Caco-2 (cell line): ENCODE data around the gene CLC. TPM values are rescaled to one million over a fixed set of nuclear protein-coding genes. Genes with fewer than 3 reads are reported as not detected.

Experiments
- BruUV-seq: library from RNA; stranded (reverse); fragments of 400-500 nt; replicated peaks from 2 replicates; lab custom pipeline; 2021; lab: Mats Ljungman, UMichigan
- CTCF ChIA-PET: fragments of 300-600 bp; sonication (Branson Sonifier 250); formaldehyde crosslinking; loops from one replicate; lab custom pipeline; 2022; ENCODE audit warnings: antibody characterized with exemption; lab: Charles Lee
- POLR2A ChIA-PET: fragments of 300-600 bp; sonication (Branson Sonifier 250); formaldehyde crosslinking; loops from one replicate; lab custom pipeline; 2022; ENCODE audit warnings: antibody characterized with exemption; lab: Charles Lee
- DNase-seq, 2 experiments: peaks; one replicate each; pipeline versions ENCODE4 v3.0.0 to v3.0.0-alpha.2; 2020 to 2022
- H3K27me3 ChIP-seq: replicated peaks from 2 replicates; pipeline ENCODE4 v1.6.0; 2011; ENCODE audit warnings: low read length; ENCODE audit not compliant: control insufficient read depth, insufficient read depth
- H3K36me3 ChIP-seq: 2 replicates; pipeline ENCODE4 v1.5.1; 2011; ENCODE audit warnings: low read length; ENCODE audit not compliant: control insufficient read depth, insufficient read depth
- H3K4me1 ChIP-seq: fragments of 250-450 bp; sonication (Bioruptor Pico); 2 replicates; pipeline ENCODE4 v1.5.1; 2020; ENCODE audit warnings: mild to moderate bottlenecking
- H3K4me3 ChIP-seq: 2 replicates; pipeline ENCODE4 v1.5.1; 2011; ENCODE audit warnings: low read depth, mild to moderate bottlenecking, control low read depth, low read length
- H3K9me3 ChIP-seq: fragments of 250-450 bp; sonication (Bioruptor Pico); 2 replicates; pipeline ENCODE4 v1.5.1; 2020; ENCODE audit warnings: mild to moderate bottlenecking, moderate library complexity
- H3K27ac Mint-ChIP-seq: one replicate; pipeline ENCODE4 v1.8.0; 2022; ENCODE audit warnings: mixed read lengths; ENCODE audit not compliant: unreplicated experiment
- H3K27me3 Mint-ChIP-seq: one replicate; pipeline ENCODE4 v1.8.0; 2022; ENCODE audit warnings: mixed read lengths; ENCODE audit not compliant: insufficient read depth, unreplicated experiment
- H3K36me3 Mint-ChIP-seq: one replicate; pipeline ENCODE4 v1.8.0; 2022; ENCODE audit warnings: mild to moderate bottlenecking, mixed read lengths; ENCODE audit not compliant: insufficient read depth, unreplicated experiment
- H3K4me1 Mint-ChIP-seq: one replicate; pipeline ENCODE4 v1.8.0; 2022; ENCODE audit warnings: low read depth, mixed read lengths; ENCODE audit not compliant: unreplicated experiment
- H3K4me3 Mint-ChIP-seq: one replicate; pipeline ENCODE4 v1.8.0; 2022; ENCODE audit warnings: mild to moderate bottlenecking, moderate library complexity, mixed read lengths; ENCODE audit not compliant: unreplicated experiment
- H3K9me3 Mint-ChIP-seq: one replicate; pipeline ENCODE4 v1.8.0; 2022; ENCODE audit warnings: mixed read lengths; ENCODE audit not compliant: unreplicated experiment
- intact Hi-C: fragments of 100-400 bp; cut with micrococcal nuclease; formaldehyde crosslinking; loops from one replicate; pipeline ENCODE4 v1.10.0; 2022; ENCODE audit not compliant: unreplicated experiment
- total RNA-seq: library from RNA; stranded (reverse); gene quantifications from 2 replicates; pipeline ENCODE4 v1.2.3, GENCODE V29; 2022
- TF ChIP-seq, protein P1 (sequence below), 2 experiments: fragments of 200-600 bp in 1 of 2; IDR thresholded peaks; 1 replicate in 1 of 2; 2 replicates in 1 of 2; pipeline versions ENCODE4 v1.5.1 to v1.8.0; 2011 to 2022; ENCODE audit warnings: antibody characterized with exemption in 1 of 2, control low read depth in 1 of 2, inconsistent platforms in 1 of 2, low read depth in 1 of 2, low read length in 1 of 2, mild to moderate bottlenecking in 1 of 2, moderate library complexity in 1 of 2; ENCODE audit not compliant: insufficient read depth in 1 of 2, severe bottlenecking in 1 of 2, unreplicated experiment in 1 of 2

Gene CLC
- total RNA-seq, 1 experiment from 2014 or later: not detected

DNA sequence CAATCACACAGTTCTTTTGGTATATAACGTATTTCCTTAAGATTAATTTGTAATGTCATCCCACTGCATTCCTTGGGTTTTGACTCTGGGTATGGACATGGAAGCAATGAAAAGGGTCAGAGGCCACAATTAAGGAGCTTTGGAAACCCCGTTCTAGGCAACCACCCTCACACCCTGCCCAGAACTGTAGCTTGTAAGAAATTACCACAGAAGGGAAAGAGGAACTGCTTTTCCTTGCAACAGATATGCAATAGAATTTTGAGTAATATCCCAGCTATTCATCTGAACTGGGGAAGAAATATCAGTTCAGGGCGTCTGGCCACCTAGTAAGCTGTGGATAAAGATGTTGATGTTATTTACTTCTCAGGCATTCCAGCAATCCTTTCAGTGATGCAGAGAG lies 985 bp upstream of the CLC start:
- BruUV-seq: no TSS peak
- TF ChIP-seq, protein P1, sequence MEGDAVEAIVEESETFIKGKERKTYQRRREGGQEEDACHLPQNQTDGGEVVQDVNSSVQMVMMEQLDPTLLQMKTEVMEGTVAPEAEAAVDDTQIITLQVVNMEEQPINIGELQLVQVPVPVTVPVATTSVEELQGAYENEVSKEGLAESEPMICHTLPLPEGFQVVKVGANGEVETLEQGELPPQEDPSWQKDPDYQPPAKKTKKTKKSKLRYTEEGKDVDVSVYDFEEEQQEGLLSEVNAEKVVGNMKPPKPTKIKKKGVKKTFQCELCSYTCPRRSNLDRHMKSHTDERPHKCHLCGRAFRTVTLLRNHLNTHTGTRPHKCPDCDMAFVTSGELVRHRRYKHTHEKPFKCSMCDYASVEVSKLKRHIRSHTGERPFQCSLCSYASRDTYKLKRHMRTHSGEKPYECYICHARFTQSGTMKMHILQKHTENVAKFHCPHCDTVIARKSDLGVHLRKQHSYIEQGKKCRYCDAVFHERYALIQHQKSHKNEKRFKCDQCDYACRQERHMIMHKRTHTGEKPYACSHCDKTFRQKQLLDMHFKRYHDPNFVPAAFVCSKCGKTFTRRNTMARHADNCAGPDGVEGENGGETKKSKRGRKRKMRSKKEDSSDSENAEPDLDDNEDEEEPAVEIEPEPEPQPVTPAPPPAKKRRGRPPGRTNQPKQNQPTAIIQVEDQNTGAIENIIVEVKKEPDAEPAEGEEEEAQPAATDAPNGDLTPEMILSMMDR (IDR thresholded peaks at IDR 0.05; ENCODE audit: insufficient read depth in 1 of 2, low read depth in 1 of 2, low read length in 1 of 2, severe bottlenecking in 1 of 2, unreplicated experiment in 1 of 2): no peak
- intact Hi-C loops: no loop called here
- peaks cover 10% of the 10 kb centered on the region for H3K27me3 Mint-ChIP-seq
- H3K4me3 Mint-ChIP-seq: no peak overlapping the region
- H3K4me1 Mint-ChIP-seq: no peaks in the 10 kb centered on the region
- no peak overlapping the region for H3K27ac Mint-ChIP-seq
- ChIA-PET POLR2A (no interaction called here), CTCF (no interaction called here)
- no peaks in the 10 kb centered on the region for H3K9me3 ChIP-seq
- no peaks in the 10 kb centered on the region for H3K36me3 Mint-ChIP-seq
- no peak overlapping the region for H3K4me3 ChIP-seq
- H3K4me1 ChIP-seq: no peaks in the 10 kb centered on the region
- no peaks in the 10 kb centered on the region for H3K36me3 ChIP-seq
- H3K9me3 Mint-ChIP-seq: no peaks in the 10 kb centered on the region
- peaks cover 2% of the 10 kb centered on the region; the same call in 1 of the 2 replicates for H3K27me3 ChIP-seq
- DNase-seq: no peak

DNA sequence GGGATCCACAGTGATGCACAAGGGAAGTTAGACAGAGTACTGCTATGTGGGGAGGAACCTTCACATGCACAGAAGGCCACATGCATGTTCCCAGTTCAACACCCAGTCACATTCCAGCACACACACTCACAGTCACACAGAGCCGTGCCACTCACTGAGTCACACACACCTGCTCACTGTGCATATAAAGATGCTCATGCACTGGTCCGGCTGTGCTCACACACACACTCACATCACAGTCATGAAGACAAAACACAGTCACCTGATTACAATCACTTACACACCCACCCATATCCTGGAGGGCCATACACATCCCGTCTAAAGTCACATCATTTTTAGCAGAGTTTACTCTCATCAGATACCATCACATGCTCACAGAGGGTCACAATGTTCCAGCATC lies 478 bp downstream of the CLC start:
- DNase-seq: no peak
- no TSS peak for BruUV-seq
- H3K4me1 ChIP-seq: no peaks in the 10 kb centered on the region
- Mint-ChIP-seq H3K27me3 (peaks cover 9% of the 10 kb centered on the region), H3K4me1 (no peaks in the 10 kb centered on the region), H3K4me3 (no peak overlapping the region), H3K36me3 (no peaks in the 10 kb centered on the region), H3K27ac (no peak overlapping the region), H3K9me3 (no peaks in the 10 kb centered on the region)
- no peak overlapping the region for H3K4me3 ChIP-seq
- H3K36me3 ChIP-seq: no peaks in the 10 kb centered on the region
- CTCF ChIA-PET: no interaction called here
- TF ChIP-seq, protein P1 (IDR thresholded peaks at IDR 0.05; ENCODE audit: insufficient read depth in 1 of 2, low read depth in 1 of 2, low read length in 1 of 2, severe bottlenecking in 1 of 2, unreplicated experiment in 1 of 2): no peak
- POLR2A ChIA-PET: no interaction called here
- peaks cover 2% of the 10 kb centered on the region; the same call in 1 of the 2 replicates for H3K27me3 ChIP-seq
- no peaks in the 10 kb centered on the region for H3K9me3 ChIP-seq
- intact Hi-C loops: no loop called here

DNA sequence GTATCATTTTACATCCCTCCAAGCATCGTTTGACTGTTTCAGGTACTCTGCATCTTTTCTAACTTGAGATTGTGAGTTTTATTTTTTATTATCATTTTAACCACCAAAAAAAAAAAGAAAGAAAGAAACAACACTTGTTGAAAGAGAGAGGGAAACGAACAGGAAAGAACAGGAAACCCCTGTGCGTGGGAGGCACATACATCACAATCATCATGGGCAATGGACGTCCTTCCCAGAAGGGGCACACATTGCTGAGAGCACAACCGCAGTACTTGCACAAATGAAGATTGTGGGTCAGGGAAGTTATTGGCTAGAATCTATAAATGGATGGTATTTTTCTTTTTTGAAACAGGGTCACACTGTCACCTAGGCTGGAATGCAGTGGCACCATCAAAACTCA lies 1.7 kb downstream of the CLC start:
- CTCF ChIA-PET: no interaction called here
- Histone ChIP-seq H3K9me3 (no peaks in the 10 kb centered on the region), H3K4me1 (no peaks in the 10 kb centered on the region), H3K27me3 (peaks cover 2% of the 10 kb centered on the region; the same call in 1 of the 2 replicates), H3K36me3 (no peaks in the 10 kb centered on the region), H3K4me3 (no peak overlapping the region)
- no TSS peak for BruUV-seq
- intact Hi-C loops: no loop called here
- POLR2A ChIA-PET: no interaction called here
- no peak overlapping the region for H3K4me3 Mint-ChIP-seq
- no peaks in the 10 kb centered on the region for H3K36me3 Mint-ChIP-seq
- peaks cover 9% of the 10 kb centered on the region for H3K27me3 Mint-ChIP-seq
- no peak overlapping the region for H3K27ac Mint-ChIP-seq
- no peaks in the 10 kb centered on the region for H3K4me1 Mint-ChIP-seq
- no peak for DNase-seq
- TF ChIP-seq, protein P1 (IDR thresholded peaks at IDR 0.05; ENCODE audit: insufficient read depth in 1 of 2, low read depth in 1 of 2, low read length in 1 of 2, severe bottlenecking in 1 of 2, unreplicated experiment in 1 of 2): no peak
- H3K9me3 Mint-ChIP-seq: no peaks in the 10 kb centered on the region
